HCT116 (cell line): ENCODE results near the gene SH2D6.

Experiments used
- JUND ChIP-seq: IDR thresholded peaks from 2 replicates; pipeline ENCODE4 v1.6.1; 2012
- POLR2AphosphoS5 ChIP-seq: IDR thresholded peaks from 2 replicates; pipeline ENCODE4 v1.6.1; 2011; ENCODE audit warnings: mild to moderate bottlenecking, low read depth, low read length, moderate library complexity
- YY1 ChIP-seq: IDR thresholded peaks from 2 replicates; pipeline ENCODE4 v1.6.1; 2011; ENCODE audit warnings: low read length, low read depth, moderate library complexity, mild to moderate bottlenecking; ENCODE audit not compliant: insufficient replicate concordance; ENCODE audit errors: extremely low read depth
- TF ChIP-seq, protein P1 (sequence below), 3 experiments: fragments of 200-600 bp in 1 of 3; sonication (generic) in 1 of 3; IDR thresholded peaks in 2 of 3; conservative IDR thresholded peaks in 1 of 3; 2 replicates each; pipeline ENCODE4 v1.5.1; 2012 to 2017; ENCODE audit warnings: low read depth in 2 of 3, low read length in 2 of 3, antibody characterized with exemption in 1 of 3, borderline replicate concordance in 1 of 3, control low read depth in 1 of 3, mild to moderate bottlenecking in 1 of 3, mixed read lengths in 1 of 3, mixed run types in 1 of 3, moderate library complexity in 1 of 3; ENCODE audit not compliant: insufficient read depth in 1 of 3

DNA sequence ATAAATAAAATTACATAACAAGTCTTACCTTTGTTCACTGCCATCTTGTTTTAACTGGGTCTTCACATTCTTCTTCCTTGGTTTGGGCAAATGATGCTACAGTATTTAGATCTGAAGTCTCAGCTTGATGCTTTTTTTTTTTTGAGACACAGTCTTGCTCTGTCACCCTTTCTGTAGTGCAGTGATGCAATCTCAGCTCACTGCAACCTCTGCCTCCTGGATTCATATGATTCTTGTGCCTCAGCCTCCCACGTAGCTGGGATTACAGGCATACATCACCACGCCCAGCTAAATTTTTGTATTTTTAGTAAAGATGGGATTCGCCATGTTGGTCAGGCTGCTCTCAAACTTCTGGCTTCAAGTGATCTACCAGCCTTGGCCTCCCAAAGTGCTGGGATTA is 67.3 kb downstream of the SH2D6 start:
- TF ChIP-seq, protein P1, sequence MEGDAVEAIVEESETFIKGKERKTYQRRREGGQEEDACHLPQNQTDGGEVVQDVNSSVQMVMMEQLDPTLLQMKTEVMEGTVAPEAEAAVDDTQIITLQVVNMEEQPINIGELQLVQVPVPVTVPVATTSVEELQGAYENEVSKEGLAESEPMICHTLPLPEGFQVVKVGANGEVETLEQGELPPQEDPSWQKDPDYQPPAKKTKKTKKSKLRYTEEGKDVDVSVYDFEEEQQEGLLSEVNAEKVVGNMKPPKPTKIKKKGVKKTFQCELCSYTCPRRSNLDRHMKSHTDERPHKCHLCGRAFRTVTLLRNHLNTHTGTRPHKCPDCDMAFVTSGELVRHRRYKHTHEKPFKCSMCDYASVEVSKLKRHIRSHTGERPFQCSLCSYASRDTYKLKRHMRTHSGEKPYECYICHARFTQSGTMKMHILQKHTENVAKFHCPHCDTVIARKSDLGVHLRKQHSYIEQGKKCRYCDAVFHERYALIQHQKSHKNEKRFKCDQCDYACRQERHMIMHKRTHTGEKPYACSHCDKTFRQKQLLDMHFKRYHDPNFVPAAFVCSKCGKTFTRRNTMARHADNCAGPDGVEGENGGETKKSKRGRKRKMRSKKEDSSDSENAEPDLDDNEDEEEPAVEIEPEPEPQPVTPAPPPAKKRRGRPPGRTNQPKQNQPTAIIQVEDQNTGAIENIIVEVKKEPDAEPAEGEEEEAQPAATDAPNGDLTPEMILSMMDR (IDR thresholded peaks at IDR 0.05 in 2 of 3, conservative IDR thresholded peaks at IDR 0.05 in 1 of 3; ENCODE audit: borderline replicate concordance in 1 of 3, insufficient read depth in 1 of 3, low read depth in 2 of 3, low read length in 2 of 3), result no peak
- TF ChIP-seq YY1 (no peak), JUND (no peak), POLR2AphosphoS5 (no peak)
